Measurements from ENCODE around the gene TRRAP. TPM values are rescaled to one million over a fixed set of nuclear protein-coding genes. Genes with fewer than 3 reads are reported as not detected.

The TRRAP gene
- total and polyA plus RNA-seq, 2 of the 8 experiments (the other 6 are each of a cell fraction or from before 2014, with no cell fraction given), result 21.7 to 48.6 TPM

DNA sequence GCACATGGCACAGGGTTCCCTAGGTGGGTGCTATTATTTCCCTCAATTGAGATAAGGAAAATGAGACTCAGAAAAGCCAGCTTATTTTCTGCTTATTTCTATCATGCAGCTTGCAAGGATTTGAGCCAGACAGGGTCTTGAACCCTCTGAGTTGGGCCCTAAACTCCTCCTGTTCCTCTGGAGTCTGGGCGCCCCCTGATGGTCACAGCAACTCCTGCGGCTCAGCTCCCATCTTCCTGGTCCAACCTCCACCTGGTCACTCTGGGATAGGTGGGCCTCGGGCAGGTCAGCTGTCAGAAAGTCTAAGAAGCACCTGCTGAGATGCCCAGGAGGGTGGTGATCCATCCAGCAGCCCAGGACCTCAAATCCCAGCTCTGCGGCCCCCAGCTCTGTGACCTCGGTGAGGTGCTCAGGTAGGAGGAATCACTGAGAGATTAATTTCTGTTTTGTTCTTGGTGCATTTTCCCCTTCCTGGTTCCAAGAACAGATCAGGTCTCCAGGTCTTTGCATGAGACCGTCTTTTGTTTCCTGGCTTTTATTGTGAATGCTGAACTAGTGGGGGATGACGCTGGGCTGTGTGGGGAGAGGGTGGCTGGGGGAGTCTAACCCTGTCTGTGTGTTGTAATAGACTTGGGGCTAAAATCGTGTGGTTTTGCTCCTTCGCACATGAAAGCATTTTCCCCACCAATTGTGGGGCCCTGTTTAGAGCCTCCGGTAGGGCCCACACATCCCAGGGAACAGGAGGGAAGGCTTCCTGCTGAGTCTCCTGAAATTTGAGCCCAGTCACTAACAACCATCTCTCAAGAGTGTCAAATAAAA lies 41.3 kb upstream of the TRRAP start (continued):
- no peak for TF ChIP-seq RNF2 (IDR thresholded peaks at IDR 0.05; ENCODE audit: borderline replicate concordance, low read depth, low read length, missing control alignments, poor library complexity, severe bottlenecking)
- TF ChIP-seq KDM1A (IDR thresholded peaks at IDR 0.05; ENCODE audit: borderline replicate concordance, low read length), result no peak
- TF ChIP-seq MAFK (IDR thresholded peaks at IDR 0.05; ENCODE audit: low read depth, low read length), result no peak
- no peak for TF ChIP-seq CEBPB (IDR thresholded peaks at IDR 0.05; ENCODE audit: low read depth, low read length)
- TF ChIP-seq RBBP5 (IDR thresholded peaks at IDR 0.05; ENCODE audit: borderline replicate concordance, low read depth, low read length), result no peak
- TF ChIP-seq CBX5 (IDR thresholded peaks at IDR 0.05; ENCODE audit: low read depth, low read length), result no peak
- no peak for TF ChIP-seq EZH2 (IDR thresholded peaks at IDR 0.05; ENCODE audit: low read depth, low read length, severe bottlenecking)
- TF ChIP-seq SIRT6 (IDR thresholded peaks at IDR 0.05; ENCODE audit: low read length), result no peak
- TF ChIP-seq SUZ12 (IDR thresholded peaks at IDR 0.05; ENCODE audit: low read length), result no peak
- TF ChIP-seq CTBP2 (IDR thresholded peaks at IDR 0.05; ENCODE audit: borderline replicate concordance, insufficient read depth, insufficient read length, low read length), result no peak
- no peak for TF ChIP-seq KDM5A (IDR thresholded peaks at IDR 0.05; ENCODE audit: low read length)
- peak; percentile 94 to 95 for TF ChIP-seq RAD21 (IDR thresholded peaks at IDR 0.05 in 1 of 2, conservative IDR thresholded peaks at IDR 0.05 in 1 of 2; ENCODE audit: low read depth in 2 of 2, low read length in 2 of 2)
- TF ChIP-seq TBP (IDR thresholded peaks at IDR 0.05; ENCODE audit: low read depth, low read length), result no peak
- no peak for TF ChIP-seq JUND (IDR thresholded peaks at IDR 0.05; ENCODE audit: low read length)
- TF ChIP-seq SIN3A (conservative IDR thresholded peaks at IDR 0.05 in 1 of 2, IDR thresholded peaks at IDR 0.05 in 1 of 2; ENCODE audit: low read depth in 1 of 2, low read length in 2 of 2), result no peak
- TF ChIP-seq FOSL1 (IDR thresholded peaks at IDR 0.05; ENCODE audit: insufficient read depth, low read depth, low read length), result 0 out of 2 replicates have a peak, but pooled peaks have one; percentile 30
- 0 out of 2 replicates have a peak, but pooled peaks have one; percentile 49 for TF ChIP-seq TCF12 (IDR thresholded peaks at IDR 0.05; ENCODE audit: low read depth, low read length)
- TF ChIP-seq TEAD4 (IDR thresholded peaks at IDR 0.05; ENCODE audit: low read depth, low read length), result no peak
- no peak for TF ChIP-seq BCL11A (IDR thresholded peaks at IDR 0.05; ENCODE audit: low read depth in 2 of 2, low read length in 2 of 2)
- TF ChIP-seq NRF1 (IDR thresholded peaks at IDR 0.05; ENCODE audit: low read depth, low read length), result no peak
- no peak for TF ChIP-seq EGR1 (IDR thresholded peaks at IDR 0.05; ENCODE audit: borderline replicate concordance, low read depth, low read length)
- peak; percentile 73 for TF ChIP-seq YY1 (IDR thresholded peaks at IDR 0.05; ENCODE audit: low read depth, low read length)
- no peak for TF ChIP-seq SAP30 (IDR thresholded peaks at IDR 0.05; ENCODE audit: insufficient read depth, insufficient replicate concordance, low read length)
- TF ChIP-seq RFX5 (IDR thresholded peaks at IDR 0.05; ENCODE audit: borderline replicate concordance, low read depth, low read length), result no peak

All from H1 (cell line).